Umbilical cord (tissue), 2 donors: ENCODE results near the gene BCO1. TPM values are rescaled to one million over a fixed set of nuclear protein-coding genes. Genes with fewer than 3 reads are reported as not detected.

Experiments used
- DNase-seq: peaks from one replicate; pipeline ENCODE4 v3.0.0-alpha.2; 2015; ENCODE audit warnings: low spot score
- total RNA-seq: library from RNA; depleted of rRNA; stranded (reverse); fragments of >200 nt; gene quantifications from one replicate; pipeline ENCODE4 v1.2.3, GENCODE V29; 2014; ENCODE audit warnings: low replicate concordance; ENCODE audit not compliant: insufficient read depth

BCO1 gene
- total RNA-seq, 1 donor from 2014 or later, result not detected

DNA sequence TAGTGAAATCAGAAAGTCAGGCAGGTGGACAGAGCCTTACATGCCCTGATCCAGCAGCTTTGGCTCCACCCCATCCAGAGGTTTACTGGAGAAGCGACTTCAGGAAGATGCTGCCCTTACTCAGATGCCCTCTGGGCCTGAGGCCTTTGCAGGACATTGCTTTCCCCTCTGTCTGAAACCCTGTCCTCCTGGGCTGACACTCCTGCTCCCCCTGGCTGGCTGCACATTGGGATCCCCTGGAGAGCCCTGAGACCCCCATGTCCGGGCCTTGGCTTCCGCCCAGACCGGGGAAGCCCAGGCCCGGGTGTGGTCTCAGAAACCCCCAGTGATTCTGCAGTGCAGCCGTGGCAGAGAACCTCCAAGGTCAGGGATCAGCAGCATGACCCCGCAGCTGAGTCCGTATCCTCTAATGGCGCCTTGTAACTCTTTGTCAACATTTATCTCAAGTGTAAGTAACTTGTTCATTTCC is 36.6 kb downstream of the BCO1 start:
- no peak for DNase-seq

DNA sequence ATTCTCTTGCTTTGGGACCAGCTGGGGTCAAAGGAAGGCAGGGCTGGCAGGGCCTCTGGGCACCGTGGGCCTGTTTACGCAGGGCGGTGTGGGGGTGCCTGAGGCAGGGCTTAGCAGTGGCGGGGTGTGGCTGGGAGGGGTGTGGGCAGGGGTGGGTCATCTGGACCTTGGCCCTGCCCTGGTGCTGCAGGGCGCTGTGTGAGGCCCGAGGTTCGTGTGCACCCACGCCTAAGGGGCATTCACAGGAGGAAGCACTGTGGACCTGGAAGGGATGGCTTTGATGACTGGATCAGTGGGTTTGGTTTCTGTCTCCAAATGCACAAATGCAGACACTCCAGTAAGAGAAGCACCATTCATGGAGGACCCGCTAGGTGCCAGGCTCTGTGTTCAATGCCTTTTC is 37.3 kb downstream of the BCO1 start:
- no peak for DNase-seq

DNA sequence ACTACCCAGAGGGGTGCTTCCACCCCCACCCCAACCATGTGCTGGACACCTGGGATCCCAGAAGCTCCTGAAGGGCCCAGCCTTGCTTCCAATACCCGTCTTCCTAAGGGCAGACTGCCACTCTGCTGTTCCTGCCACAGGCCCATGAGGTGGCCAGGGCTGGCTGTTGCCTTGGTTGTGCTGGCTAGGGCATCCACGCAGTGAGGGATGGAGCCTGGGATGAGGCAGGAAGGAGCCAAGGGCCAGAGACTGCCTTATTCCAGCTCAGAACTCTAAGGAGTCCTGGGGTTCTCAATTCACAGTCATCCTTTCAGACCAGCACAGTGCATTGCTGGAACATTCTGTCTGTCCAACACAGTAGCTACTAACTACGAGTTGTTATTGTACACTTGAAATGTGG is 37.8 kb downstream of the BCO1 start:
- no peak for DNase-seq

GRCh38 chr16:81277541-81278080 is 39.1 kb downstream of the BCO1 start:
- peak; percentile 69 for DNase-seq

GRCh38 chr16:81278526-81278925 is 40.0 kb downstream of the BCO1 start:
- DNase-seq, result no peak

GRCh38 chr16:81279392-81279791 is 40.9 kb downstream of the BCO1 start:
- no peak for DNase-seq

GRCh38 chr16:81280393-81280792 is 41.9 kb downstream of the BCO1 start:
- no peak for DNase-seq

- DNase-seq, result no peak
These were observed 44.6 kb downstream of the BCO1 start for GRCh38 chr16:81283044-81283443.

DNA sequence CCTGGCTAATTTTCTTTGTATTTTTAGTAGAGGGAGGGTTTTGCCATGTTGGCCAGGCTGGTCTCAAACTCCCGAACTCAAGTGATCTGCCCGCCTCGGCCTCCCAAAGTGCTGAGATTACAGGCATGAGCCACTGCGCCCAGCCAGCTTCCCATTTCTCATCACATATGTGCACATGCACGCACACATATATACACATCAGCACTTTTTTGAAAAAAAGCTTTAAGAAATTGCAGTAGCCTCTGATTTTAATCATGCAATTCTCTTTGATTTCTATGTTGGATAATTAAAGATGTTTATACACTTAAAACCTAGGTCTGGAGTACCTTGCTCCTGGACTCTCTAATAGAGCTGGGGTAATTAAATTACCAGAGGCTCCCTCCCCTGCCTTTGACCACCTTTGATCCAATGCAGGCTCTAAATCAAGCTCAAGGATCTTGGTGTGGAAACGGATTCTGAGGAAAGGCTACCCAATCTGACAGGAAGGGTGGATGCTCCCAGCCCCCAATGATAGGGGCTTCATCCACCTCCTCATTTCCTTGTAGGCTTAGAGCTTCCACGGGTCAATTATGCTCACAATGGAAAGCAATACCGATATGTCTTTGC is 46.6 kb downstream of the BCO1 start:
- no peak for DNase-seq

- no peak for DNase-seq
These were observed 47.7 kb downstream of the BCO1 start for GRCh38 chr16:81286190-81286589.

GRCh38 chr16:81291117-81291516 is 52.6 kb downstream of the BCO1 start:
- DNase-seq, result no peak

DNA sequence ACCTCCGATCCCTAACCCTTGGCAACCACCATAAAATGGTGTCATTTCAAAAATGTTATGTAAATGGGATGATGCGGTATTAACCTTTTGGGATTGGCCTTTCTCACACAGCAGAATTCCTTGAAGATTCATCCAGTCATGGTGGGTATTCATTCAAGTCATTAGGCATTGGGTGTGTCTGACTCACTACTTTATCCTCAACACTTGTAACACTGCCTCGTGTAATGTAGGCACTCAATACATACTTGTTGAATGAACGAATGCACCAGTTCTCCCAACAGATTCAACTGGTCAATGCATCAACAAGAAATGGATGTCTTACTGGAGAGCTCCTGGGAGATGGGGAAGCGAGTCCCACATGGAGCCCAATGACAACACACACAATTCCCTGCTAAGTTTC is 54.4 kb downstream of the BCO1 start:
- no peak for DNase-seq

GRCh38 chr16:81293909-81294802 is 55.7 kb downstream of the BCO1 start:
- no peak for DNase-seq

GRCh38 chr16:81296631-81297030 is 58.1 kb downstream of the BCO1 start:
- no peak for DNase-seq

DNA sequence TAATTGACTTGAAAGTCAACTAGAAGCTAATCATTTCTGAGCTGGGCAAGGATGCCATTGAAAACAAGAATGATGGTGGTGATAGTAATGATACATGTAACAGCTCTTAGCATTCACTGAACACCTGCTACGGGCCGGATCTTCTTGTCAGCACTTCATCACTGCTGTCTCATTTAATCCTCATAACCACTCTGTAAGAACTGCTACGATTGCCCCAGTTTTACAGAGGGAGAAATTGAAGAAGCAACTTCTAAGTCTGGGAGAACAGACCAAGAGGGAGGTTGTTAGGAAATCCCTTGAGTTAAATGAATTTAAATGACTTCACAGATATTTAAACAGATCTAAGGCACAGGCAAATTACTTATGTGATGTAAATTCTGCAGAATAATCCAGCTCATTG is 69.3 kb downstream of the BCO1 start:
- no peak for DNase-seq

GRCh38 chr16:81310045-81310644 is 71.7 kb downstream of the BCO1 start:
- no peak for DNase-seq

GRCh38 chr16:81311762-81312161 is 73.3 kb downstream of the BCO1 start:
- DNase-seq, result no peak

- no peak for DNase-seq
These were observed 75.5 kb downstream of the BCO1 start for GRCh38 chr16:81313701-81314602.

DNA sequence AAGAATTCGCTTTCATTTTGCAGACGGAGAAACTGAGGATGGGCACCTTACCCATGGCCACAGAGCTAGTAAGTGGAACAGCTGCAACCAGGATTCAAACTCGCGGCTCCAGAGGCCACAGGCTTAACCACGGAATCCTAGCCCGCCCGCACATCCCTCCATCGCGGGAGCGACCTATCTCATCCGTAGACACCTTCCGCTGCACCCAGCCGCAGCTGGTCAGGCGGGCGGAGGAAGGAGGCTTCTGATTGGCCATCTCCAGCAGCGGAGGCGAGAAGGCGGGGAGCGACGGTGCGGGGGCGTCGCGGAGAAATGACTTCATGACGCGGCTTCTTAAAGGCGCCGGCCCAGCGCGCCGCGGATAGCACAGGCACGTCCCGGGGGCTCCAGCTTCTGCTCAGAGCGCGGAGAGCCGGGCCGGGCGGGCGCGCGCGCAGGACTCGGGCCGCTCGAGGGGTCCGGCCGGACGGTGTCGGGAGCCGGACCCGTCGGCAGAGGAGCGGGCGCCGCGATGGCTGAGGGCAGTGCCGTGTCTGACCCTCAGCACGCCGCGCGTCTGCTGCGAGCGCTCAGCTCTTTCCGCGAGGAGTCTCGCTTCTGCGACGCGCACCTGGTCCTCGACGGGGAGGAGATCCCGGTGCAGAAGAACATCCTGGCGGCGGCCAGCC is 76.2 kb downstream of the BCO1 start, which contains the start of gene GAN:
TSS of gene GAN (plus strand) at position 360 of the 668 bp plus-strand sequence. CDS start at position 512, 152 bp downstream.
- DNase-seq, result peak; percentile 98
